Panc1 (cell line): Measurements from ENCODE around the gene FGF3. TPM values are rescaled to one million over a fixed set of nuclear protein-coding genes. Genes with fewer than 3 reads are reported as not detected.

Experiments used
- ATAC-seq: fragments of 200-7000 bp; cut with Tn5 transposase; 2 replicates; pipeline ENCODE4 v1.9.1; 2020; ENCODE audit warnings: mild to moderate bottlenecking, moderate library complexity
- BruUV-seq: library from RNA; stranded (reverse); fragments of 400-500 nt; replicated peaks from 2 replicates; lab custom pipeline; 2021; lab: Mats Ljungman, UMichigan
- CTCF ChIA-PET: fragments of 300-600 bp; sonication (Branson Sonifier 250); formaldehyde crosslinking; loops from one replicate; lab custom pipeline; 2022; ENCODE audit warnings: antibody characterized with exemption; lab: Charles Lee
- POLR2A ChIA-PET: fragments of 300-600 bp; sonication (Branson Sonifier 250); formaldehyde crosslinking; loops from one replicate; lab custom pipeline; 2022; ENCODE audit warnings: antibody characterized with exemption; lab: Charles Lee
- DNase-seq: peaks from one replicate; pipeline ENCODE4 v3.0.0-alpha.2; 2010; ENCODE audit warnings: low read depth, low spot score
- H3K27ac ChIP-seq: 2 replicates; pipeline ENCODE4 v1.5.1; 2011; ENCODE audit warnings: mild to moderate bottlenecking, low read length, inconsistent platforms
- H3K27me3 ChIP-seq: fragments of 200-500 bp; sonication (Bioruptor generic); 2 replicates; pipeline ENCODE4 v1.6.0; 2014; ENCODE audit warnings: low read length, inconsistent platforms; ENCODE audit not compliant: control insufficient read depth, insufficient read depth
- H3K36me3 ChIP-seq: fragments of 200-500 bp; sonication (Bioruptor generic); 2 replicates; pipeline ENCODE4 v1.5.1; 2014; ENCODE audit warnings: inconsistent platforms, mild to moderate bottlenecking, low read length, moderate library complexity; ENCODE audit not compliant: control insufficient read depth, insufficient read depth
- H3K4me1 ChIP-seq: 2 replicates; pipeline ENCODE4 v1.5.1; 2011; ENCODE audit warnings: inconsistent platforms, mild to moderate bottlenecking, low read length, moderate library complexity; ENCODE audit not compliant: control insufficient read depth, insufficient read depth
- H3K4me3 ChIP-seq, 2 experiments: 2 replicates each; pipeline ENCODE4 v1.5.1; 2011 to 2012; ENCODE audit warnings: low read depth in 2 of 2, low read length in 2 of 2, mild to moderate bottlenecking in 2 of 2, inconsistent platforms in 1 of 2, moderate library complexity in 1 of 2
- H3K9me3 ChIP-seq: fragments of 200-500 bp; sonication (Bioruptor generic); 2 replicates; pipeline ENCODE4 v1.5.1; 2014; ENCODE audit warnings: low read depth, mild to moderate bottlenecking, inconsistent platforms, low read length, moderate library complexity; ENCODE audit not compliant: control insufficient read depth, insufficient read depth
- POLR2AphosphoS5 ChIP-seq: IDR thresholded peaks from 2 replicates; pipeline ENCODE4 v1.6.1; 2012; ENCODE audit warnings: mild to moderate bottlenecking, low read depth, low read length, moderate library complexity
- SIN3A ChIP-seq: IDR thresholded peaks from 2 replicates; pipeline ENCODE4 v1.6.1; 2012; ENCODE audit warnings: low read depth, mild to moderate bottlenecking, low read length, moderate library complexity, borderline replicate concordance; ENCODE audit not compliant: insufficient read depth
- TCF7L2 ChIP-seq: IDR thresholded peaks from 2 replicates; pipeline ENCODE4 v1.6.1; 2011; ENCODE audit warnings: mild to moderate bottlenecking, low read depth, low read length, inconsistent platforms
- in situ Hi-C: cut with HindIII; loops from 2 replicates; pipeline ENCODE4 v1.10.0; 2016; ENCODE audit warnings: low sequenced_read_pairs, low pct_unique_long_range_greater_than_20kb
- intact Hi-C: fragments of 100-400 bp; cut with micrococcal nuclease; formaldehyde crosslinking; loops from one replicate; pipeline ENCODE4 v1.10.0; 2022; ENCODE audit not compliant: unreplicated experiment
- total RNA-seq: library from RNA; stranded (reverse); gene quantifications from one replicate; pipeline ENCODE4 v1.2.1, GENCODE V29; 2021; ENCODE audit not compliant: unreplicated experiment
- TF ChIP-seq, protein P1 (sequence below), 2 experiments: IDR thresholded peaks; 2 replicates each; pipeline ENCODE4 v1.6.1; 2011 to 2012; ENCODE audit warnings: low read depth in 2 of 2, control low read depth in 1 of 2, low read length in 1 of 2, mild to moderate bottlenecking in 1 of 2, moderate library complexity in 1 of 2; ENCODE audit not compliant: insufficient read depth in 1 of 2
- TF ChIP-seq, protein P2 (sequence below): fragments of 450-650 bp; IDR thresholded peaks from 2 replicates; pipeline ENCODE4 v1.5.1; 2017; ENCODE audit warnings: mild to moderate bottlenecking

The FGF3 gene
- total RNA-seq, 1 experiment from 2014 or later, result not detected

DNA sequence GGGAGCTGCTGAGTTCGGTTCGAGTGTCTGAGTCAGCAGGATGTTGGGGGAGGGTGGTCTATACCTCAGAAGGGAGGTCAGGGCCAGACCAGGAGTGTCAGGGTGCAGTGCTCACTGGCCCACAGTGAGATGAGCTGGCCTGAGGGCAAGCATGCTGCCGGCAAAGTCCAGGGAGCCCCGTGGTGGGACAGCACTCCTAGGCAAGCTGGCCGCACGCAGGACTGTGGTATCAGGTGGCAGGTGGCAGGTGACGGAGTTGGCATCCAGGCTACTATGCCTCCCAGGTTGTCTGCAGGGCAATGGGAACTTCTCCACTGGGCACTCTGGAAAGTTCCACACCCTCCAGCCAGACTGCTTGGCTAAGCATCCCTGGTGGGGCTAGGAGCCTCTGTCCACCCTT, 4.8 kb downstream of the FGF3 start:
- in situ Hi-C loops, result no loop called here

DNA sequence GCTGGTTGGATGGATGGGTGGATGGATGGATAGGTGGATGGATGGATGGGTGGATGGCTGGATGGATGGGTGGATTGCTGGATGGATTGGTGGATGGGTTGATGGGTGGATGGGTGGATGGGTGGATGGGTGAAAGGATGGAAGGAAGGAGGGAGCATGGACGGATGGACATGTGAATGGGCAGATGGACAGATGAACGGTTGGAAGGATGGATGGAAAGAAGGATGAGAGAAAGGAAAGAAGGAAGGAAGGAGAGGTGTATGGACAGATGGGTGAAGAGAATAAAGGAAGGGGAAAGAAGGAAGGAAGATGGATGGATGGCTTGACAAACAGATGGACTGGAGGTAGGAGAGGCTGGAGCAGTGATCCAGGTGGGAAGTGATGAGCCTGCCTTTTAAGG, 5.4 kb downstream of the FGF3 start:
- DNase-seq (no peak), ATAC-seq (no peak)
- TF ChIP-seq POLR2AphosphoS5, result no peak
- TF ChIP-seq, protein P1, sequence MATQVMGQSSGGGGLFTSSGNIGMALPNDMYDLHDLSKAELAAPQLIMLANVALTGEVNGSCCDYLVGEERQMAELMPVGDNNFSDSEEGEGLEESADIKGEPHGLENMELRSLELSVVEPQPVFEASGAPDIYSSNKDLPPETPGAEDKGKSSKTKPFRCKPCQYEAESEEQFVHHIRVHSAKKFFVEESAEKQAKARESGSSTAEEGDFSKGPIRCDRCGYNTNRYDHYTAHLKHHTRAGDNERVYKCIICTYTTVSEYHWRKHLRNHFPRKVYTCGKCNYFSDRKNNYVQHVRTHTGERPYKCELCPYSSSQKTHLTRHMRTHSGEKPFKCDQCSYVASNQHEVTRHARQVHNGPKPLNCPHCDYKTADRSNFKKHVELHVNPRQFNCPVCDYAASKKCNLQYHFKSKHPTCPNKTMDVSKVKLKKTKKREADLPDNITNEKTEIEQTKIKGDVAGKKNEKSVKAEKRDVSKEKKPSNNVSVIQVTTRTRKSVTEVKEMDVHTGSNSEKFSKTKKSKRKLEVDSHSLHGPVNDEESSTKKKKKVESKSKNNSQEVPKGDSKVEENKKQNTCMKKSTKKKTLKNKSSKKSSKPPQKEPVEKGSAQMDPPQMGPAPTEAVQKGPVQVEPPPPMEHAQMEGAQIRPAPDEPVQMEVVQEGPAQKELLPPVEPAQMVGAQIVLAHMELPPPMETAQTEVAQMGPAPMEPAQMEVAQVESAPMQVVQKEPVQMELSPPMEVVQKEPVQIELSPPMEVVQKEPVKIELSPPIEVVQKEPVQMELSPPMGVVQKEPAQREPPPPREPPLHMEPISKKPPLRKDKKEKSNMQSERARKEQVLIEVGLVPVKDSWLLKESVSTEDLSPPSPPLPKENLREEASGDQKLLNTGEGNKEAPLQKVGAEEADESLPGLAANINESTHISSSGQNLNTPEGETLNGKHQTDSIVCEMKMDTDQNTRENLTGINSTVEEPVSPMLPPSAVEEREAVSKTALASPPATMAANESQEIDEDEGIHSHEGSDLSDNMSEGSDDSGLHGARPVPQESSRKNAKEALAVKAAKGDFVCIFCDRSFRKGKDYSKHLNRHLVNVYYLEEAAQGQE (IDR thresholded peaks at IDR 0.05; ENCODE audit: insufficient read depth in 1 of 2, low read depth in 2 of 2, low read length in 1 of 2), result no peak
- TF ChIP-seq SIN3A, result no peak
- TF ChIP-seq, protein P2, sequence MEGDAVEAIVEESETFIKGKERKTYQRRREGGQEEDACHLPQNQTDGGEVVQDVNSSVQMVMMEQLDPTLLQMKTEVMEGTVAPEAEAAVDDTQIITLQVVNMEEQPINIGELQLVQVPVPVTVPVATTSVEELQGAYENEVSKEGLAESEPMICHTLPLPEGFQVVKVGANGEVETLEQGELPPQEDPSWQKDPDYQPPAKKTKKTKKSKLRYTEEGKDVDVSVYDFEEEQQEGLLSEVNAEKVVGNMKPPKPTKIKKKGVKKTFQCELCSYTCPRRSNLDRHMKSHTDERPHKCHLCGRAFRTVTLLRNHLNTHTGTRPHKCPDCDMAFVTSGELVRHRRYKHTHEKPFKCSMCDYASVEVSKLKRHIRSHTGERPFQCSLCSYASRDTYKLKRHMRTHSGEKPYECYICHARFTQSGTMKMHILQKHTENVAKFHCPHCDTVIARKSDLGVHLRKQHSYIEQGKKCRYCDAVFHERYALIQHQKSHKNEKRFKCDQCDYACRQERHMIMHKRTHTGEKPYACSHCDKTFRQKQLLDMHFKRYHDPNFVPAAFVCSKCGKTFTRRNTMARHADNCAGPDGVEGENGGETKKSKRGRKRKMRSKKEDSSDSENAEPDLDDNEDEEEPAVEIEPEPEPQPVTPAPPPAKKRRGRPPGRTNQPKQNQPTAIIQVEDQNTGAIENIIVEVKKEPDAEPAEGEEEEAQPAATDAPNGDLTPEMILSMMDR, result no peak
- no peak for TF ChIP-seq TCF7L2
- peaks cover 15% of the 10 kb centered on the region for H3K27me3 ChIP-seq
- in situ Hi-C loops (no loop called here), intact Hi-C loops (no loop called here)
- ChIA-PET POLR2A (no interaction called here), CTCF (no interaction called here)
- no TSS peak for BruUV-seq
- H3K4me1 ChIP-seq, result peaks cover 5% of the 10 kb centered on the region
- no peaks in the 10 kb centered on the region for H3K9me3 ChIP-seq
- no peak overlapping the region for H3K4me3 ChIP-seq
- no peak overlapping the region for H3K27ac ChIP-seq
- no peaks in the 10 kb centered on the region for H3K36me3 ChIP-seq

More for the DNA sequence above, 4.8 kb downstream of the FGF3 start:
- Histone ChIP-seq H3K9me3 (no peaks in the 10 kb centered on the region), H3K4me3 (no peak overlapping the region), H3K36me3 (no peaks in the 10 kb centered on the region), H3K4me1 (peaks cover 5% of the 10 kb centered on the region), H3K27me3 (peaks cover 13% of the 10 kb centered on the region), H3K27ac (no peak overlapping the region)
- CTCF ChIA-PET, result no interaction called here
- ATAC-seq (no peak), DNase-seq (no peak)
- no peak for TF ChIP-seq TCF7L2
- TF ChIP-seq, protein P1 (IDR thresholded peaks at IDR 0.05; ENCODE audit: insufficient read depth in 1 of 2, low read depth in 2 of 2, low read length in 1 of 2), result no peak
- TF ChIP-seq SIN3A, result no peak
- TF ChIP-seq, protein P2, result no peak
- TF ChIP-seq POLR2AphosphoS5, result no peak
- intact Hi-C loops, result no loop called here
- POLR2A ChIA-PET, result no interaction called here
- no TSS peak for BruUV-seq
